Naive thymus-derived CD4-positive, alpha-beta T cell (primary cell): ENCODE measurements around the gene GNA14. TPM values are rescaled to one million over a fixed set of nuclear protein-coding genes. Genes with fewer than 3 reads are reported as not detected.

Experiments
- ATAC-seq: fragments of 150-1000 bp; cut with Tn5 transposase; 2 replicates; pipeline ENCODE4 v1.10.0; 2021; ENCODE audit warnings: mild to moderate bottlenecking, moderate library complexity
- CTCF ChIA-PET: fragments of 350-600 bp; sonication (Branson Sonifier 250); formaldehyde crosslinking; loops from one replicate; lab custom pipeline; 2021; ENCODE audit warnings: antibody characterized with exemption; lab: Charles Lee
- POLR2A ChIA-PET: fragments of 350-600 bp; sonication (Branson Sonifier 250); formaldehyde crosslinking; loops from one replicate; lab custom pipeline; 2021; ENCODE audit warnings: antibody characterized with exemption, inconsistent platforms; lab: Charles Lee
- DNase-seq, 9 donors: peaks; one replicate each; pipeline versions ENCODE4 v3.0.0 to v3.0.0-alpha.2; 2020 to 2022; ENCODE audit warnings: mixed read lengths in 1 of 9
- H3K27ac ChIP-seq: one replicate; pipeline ENCODE4 v1.7.0; 2013; ENCODE audit warnings: mild to moderate bottlenecking, low read depth, low read length, moderate library complexity
- H3K27me3 ChIP-seq, 2 donors: one replicate each; pipeline ENCODE4 v1.7.0; 2013; ENCODE audit warnings: low read length in 2 of 2, mild to moderate bottlenecking in 2 of 2, moderate library complexity in 2 of 2; ENCODE audit not compliant: control insufficient read depth in 2 of 2, insufficient read depth in 2 of 2
- H3K36me3 ChIP-seq, 3 experiments: 1 replicate in 2 of 3; 2 replicates in 1 of 3; pipeline ENCODE4 v1.7.0; 2013; ENCODE audit warnings: low read length in 3 of 3, mild to moderate bottlenecking in 3 of 3, moderate library complexity in 1 of 3; ENCODE audit not compliant: insufficient read depth in 3 of 3, control insufficient read depth in 2 of 3
- H3K4me1 ChIP-seq, 2 donors: one replicate each; pipeline ENCODE4 v1.7.0; 2013; ENCODE audit warnings: low read length in 2 of 2, mild to moderate bottlenecking in 2 of 2, moderate library complexity in 1 of 2; ENCODE audit not compliant: control insufficient read depth in 2 of 2, insufficient read depth in 2 of 2
- H3K4me3 ChIP-seq: 2 replicates; pipeline ENCODE4 v1.7.0; 2013; ENCODE audit warnings: mild to moderate bottlenecking, low read length
- H3K9me3 ChIP-seq, 3 experiments: 1 replicate in 2 of 3; 2 replicates in 1 of 3; pipeline ENCODE4 v1.7.0; 2013; ENCODE audit warnings: low read length in 3 of 3; ENCODE audit not compliant: control insufficient read depth in 2 of 3
- H3K27ac Mint-ChIP-seq, 9 donors: one replicate each; pipeline ENCODE4 v1.8.0; 2020 to 2022; ENCODE audit warnings: mixed read lengths in 9 of 9, mild to moderate bottlenecking in 8 of 9, moderate library complexity in 5 of 9, inconsistent platforms in 2 of 9
- H3K27me3 Mint-ChIP-seq, 5 donors: one replicate each; pipeline ENCODE4 v1.8.0; 2021 to 2022; ENCODE audit warnings: mixed read lengths in 5 of 5, mild to moderate bottlenecking in 1 of 5
- H3K36me3 Mint-ChIP-seq, 5 donors: one replicate each; pipeline ENCODE4 v1.8.0; 2020 to 2022; ENCODE audit warnings: mixed read lengths in 5 of 5, mild to moderate bottlenecking in 3 of 5, inconsistent platforms in 1 of 5
- H3K4me1 Mint-ChIP-seq, 7 donors: one replicate each; pipeline ENCODE4 v1.8.0; 2020 to 2022; ENCODE audit warnings: mixed read lengths in 7 of 7, mild to moderate bottlenecking in 3 of 7, inconsistent platforms in 1 of 7
- H3K4me3 Mint-ChIP-seq, 10 donors: one replicate each; pipeline ENCODE4 v1.8.0; 2020 to 2022; ENCODE audit warnings: mild to moderate bottlenecking in 10 of 10, mixed read lengths in 10 of 10, moderate library complexity in 6 of 10, inconsistent platforms in 2 of 10
- H3K9me3 Mint-ChIP-seq, 11 donors: one replicate each; pipeline ENCODE4 v1.8.0; 2020 to 2022; ENCODE audit warnings: mixed read lengths in 11 of 11, mild to moderate bottlenecking in 4 of 11, inconsistent platforms in 1 of 11, moderate library complexity in 1 of 11
- intact Hi-C, 2 donors: fragments of 100-400 bp; cut with micrococcal nuclease; formaldehyde crosslinking; loops; one replicate each; pipeline ENCODE4 v1.15.1; 2023
- polyA plus RNA-seq, 2 donors: library from polyadenylated mRNA; unstranded; fragments of 300-500 nt; fragmentation: Illumina TruSeq; gene quantifications; one replicate each; pipeline ENCODE4 v1.2.3, GENCODE V29; 2021
- total RNA-seq, 6 experiments: library from RNA in 5 of 6; stranded (reverse) in 5 of 6; gene quantifications; 1 replicate in 5 of 6; 2 replicates in 1 of 6; pipeline ENCODE4 v1.2.3 and lab custom pipeline; 2021 to 2026

Gene GNA14
- total and polyA plus RNA-seq, 7 experiments from 2014 or later, result 0.34 TPM; not detected in 6

GRCh38 chr9:77386187-77386586 is 261.9 kb downstream of the GNA14 start:
- no peak for ATAC-seq
- Histone ChIP-seq H3K4me3 (no peak overlapping the region), H3K27ac (no peak overlapping the region), H3K27me3 (no peaks in the 10 kb centered on the region), H3K9me3 (no peaks in the 10 kb centered on the region), H3K4me1 (no peaks in the 10 kb centered on the region), H3K36me3 (peaks cover 0 to 4% (median 0%) of the 10 kb centered on the region in 3 experiments)
- Mint-ChIP-seq H3K27ac (no peak overlapping the region), H3K36me3 (peaks cover 0 to 29% (median 17%) of the 10 kb centered on the region in 5 donors), H3K4me1 (no peaks in the 10 kb centered on the region), H3K9me3 (no peaks in the 10 kb centered on the region), H3K27me3 (no peaks in the 10 kb centered on the region), H3K4me3 (no peak overlapping the region)
- intact Hi-C loops, result no loop called here
- CTCF ChIA-PET, result no interaction called here
- DNase-seq, result no peak
- POLR2A ChIA-PET, result no interaction called here

GRCh38 chr9:77384406-77384805 is 263.7 kb downstream of the GNA14 start:
- Mint-ChIP-seq H3K4me1 (no peaks in the 10 kb centered on the region), H3K27me3 (no peaks in the 10 kb centered on the region), H3K36me3 (peaks cover 0 to 17% (median 10%) of the 10 kb centered on the region in 5 donors), H3K9me3 (no peaks in the 10 kb centered on the region), H3K27ac (no peak overlapping the region), H3K4me3 (no peak overlapping the region)
- no peaks in the 10 kb centered on the region for H3K4me1 ChIP-seq
- no peaks in the 10 kb centered on the region for H3K9me3 ChIP-seq
- no peak overlapping the region for H3K4me3 ChIP-seq
- peaks cover 0 to 4% (median 0%) of the 10 kb centered on the region in 3 experiments for H3K36me3 ChIP-seq
- POLR2A ChIA-PET, result no interaction called here
- DNase-seq (no peak), ATAC-seq (no peak)
- no peak overlapping the region for H3K27ac ChIP-seq
- intact Hi-C loops, result no loop called here
- no peaks in the 10 kb centered on the region for H3K27me3 ChIP-seq
- CTCF ChIA-PET, result no interaction called here

- H3K36me3 Mint-ChIP-seq, result peaks cover 2 to 35% (median 23%) of the 10 kb centered on the region in 5 donors
- intact Hi-C loops, result no loop called here
- Histone ChIP-seq H3K27me3 (no peaks in the 10 kb centered on the region), H3K9me3 (no peaks in the 10 kb centered on the region), H3K4me3 (no peak overlapping the region), H3K4me1 (no peaks in the 10 kb centered on the region), H3K27ac (no peak overlapping the region), H3K36me3 (peaks cover 0 to 4% (median 3%) of the 10 kb centered on the region in 3 experiments)
- H3K27ac Mint-ChIP-seq, result peak overlapping the region in 1 of 9 donors; percentile 0
- no peak for ATAC-seq
- no peaks in the 10 kb centered on the region for H3K27me3 Mint-ChIP-seq
- peaks cover 0 to 11% (median 2%) of the 10 kb centered on the region in 11 donors for H3K9me3 Mint-ChIP-seq
- no peaks in the 10 kb centered on the region for H3K4me1 Mint-ChIP-seq
- ChIA-PET POLR2A (no interaction called here), CTCF (no interaction called here)
- DNase-seq, result no peak
- no peak overlapping the region for H3K4me3 Mint-ChIP-seq
These were observed 272.1 kb downstream of the GNA14 start for GRCh38 chr9:77375956-77376532.

- DNase-seq, result no peak
- peaks cover 0 to 16% (median 4%) of the 10 kb centered on the region in 11 donors for H3K9me3 Mint-ChIP-seq
- intact Hi-C loops, result no loop called here
- ChIA-PET CTCF (no interaction called here), POLR2A (no interaction called here)
- Histone ChIP-seq H3K4me1 (no peaks in the 10 kb centered on the region), H3K27ac (no peak overlapping the region), H3K36me3 (peaks cover 3 to 16% (median 4%) of the 10 kb centered on the region in 3 experiments), H3K27me3 (no peaks in the 10 kb centered on the region), H3K4me3 (no peak overlapping the region), H3K9me3 (no peaks in the 10 kb centered on the region)
- peaks cover 13 to 53% (median 37%) of the 10 kb centered on the region in 5 donors for H3K36me3 Mint-ChIP-seq
- no peaks in the 10 kb centered on the region for H3K4me1 Mint-ChIP-seq
- no peak overlapping the region for H3K27ac Mint-ChIP-seq
- no peak overlapping the region for H3K4me3 Mint-ChIP-seq
- no peak for ATAC-seq
- H3K27me3 Mint-ChIP-seq, result no peaks in the 10 kb centered on the region
These were observed 273.9 kb downstream of the GNA14 start for GRCh38 chr9:77374266-77374665.
